NCI-H2081 treated with DMSO at 0.1 percent for 48 hours (cell line): ENCODE measurements around the gene TAPBPL.
"Not testable (repeated sequence)": the region's sequence is repeated elsewhere in the genome, so short reads cannot be mapped to it uniquely, and the experiment has no call there.

Experiments used
- DNase-seq: peaks from one replicate; lab custom pipeline; 2025; lab: John Stamatoyannopoulos, UW

The TAPBPL gene

GRCh38 chr12:6451348-6452244 is at the start of gene TAPBPL:
TAPBPL (plus strand) TSS chr12:6452042; CDS start chr12:6452249, 207 bp downstream.
- peak; percentile 75 for DNase-seq

GRCh38 chr12:6404390-6404789 is 47.5 kb upstream of the TAPBPL start:
- no peak for DNase-seq

- DNase-seq = no peak
These were observed 45.9 kb upstream of the TAPBPL start for GRCh38 chr12:6405963-6406362.

- DNase-seq = no peak
These were observed 44.4 kb upstream of the TAPBPL start for GRCh38 chr12:6407236-6407954.

GRCh38 chr12:6416596-6416995 is 35.2 kb upstream of the TAPBPL start:
- no peak for DNase-seq

- no peak for DNase-seq
These were observed 33.0 kb upstream of the TAPBPL start for GRCh38 chr12:6418796-6419195.

GRCh38 chr12:6420364-6420763 is 31.5 kb upstream of the TAPBPL start:
- no peak for DNase-seq

- DNase-seq = peak; percentile 75
These were observed 28.4 kb upstream of the TAPBPL start for GRCh38 chr12:6423267-6424007.

- no peak for DNase-seq
These were observed 27.9 kb upstream of the TAPBPL start for GRCh38 chr12:6424008-6424347.

GRCh38 chr12:6424866-6425265 is 27.0 kb upstream of the TAPBPL start:
- DNase-seq = no peak

- no peak for DNase-seq
These were observed 26.0 kb upstream of the TAPBPL start for GRCh38 chr12:6425590-6426531.

- DNase-seq = no peak
These were observed 24.8 kb upstream of the TAPBPL start for GRCh38 chr12:6426882-6427671.

GRCh38 chr12:6427796-6428195 is 24.0 kb upstream of the TAPBPL start:
- not testable (repeated sequence) for DNase-seq

GRCh38 chr12:6428326-6428725 is 23.5 kb upstream of the TAPBPL start:
- no peak for DNase-seq

- DNase-seq = no peak
These were observed 21.5 kb upstream of the TAPBPL start for GRCh38 chr12:6430124-6430989.

- DNase-seq = no peak
These were observed 18.9 kb upstream of the TAPBPL start for GRCh38 chr12:6432991-6433390.

- DNase-seq = no peak
These were observed 17.4 kb upstream of the TAPBPL start for GRCh38 chr12:6434205-6435140.

GRCh38 chr12:6435961-6436715 is 15.7 kb upstream of the TAPBPL start:
- DNase-seq = no peak
